ENCODE results near the gene HOXB5.

HOXB5 gene

DNA sequence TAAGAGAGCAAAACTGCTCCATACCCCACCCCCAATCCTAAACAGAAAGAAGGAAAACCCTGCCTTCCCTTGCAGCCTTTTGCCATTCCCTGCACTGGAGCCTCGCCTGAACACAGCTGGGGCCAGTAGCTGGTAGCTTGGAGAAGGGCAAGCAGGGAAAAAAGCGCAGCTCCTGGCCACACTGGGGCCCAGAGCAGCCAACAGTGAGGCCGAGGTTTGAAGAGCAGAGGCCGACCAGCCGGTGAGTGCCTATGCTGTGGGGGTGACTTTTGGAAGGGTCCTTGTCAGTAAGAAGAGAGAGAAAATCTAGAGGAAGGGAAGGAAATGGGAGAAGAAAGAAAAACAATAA is 35.8 kb upstream of the HOXB5 start:
- no peak for DNase-seq (ENCODE audit: low read depth)

DNA sequence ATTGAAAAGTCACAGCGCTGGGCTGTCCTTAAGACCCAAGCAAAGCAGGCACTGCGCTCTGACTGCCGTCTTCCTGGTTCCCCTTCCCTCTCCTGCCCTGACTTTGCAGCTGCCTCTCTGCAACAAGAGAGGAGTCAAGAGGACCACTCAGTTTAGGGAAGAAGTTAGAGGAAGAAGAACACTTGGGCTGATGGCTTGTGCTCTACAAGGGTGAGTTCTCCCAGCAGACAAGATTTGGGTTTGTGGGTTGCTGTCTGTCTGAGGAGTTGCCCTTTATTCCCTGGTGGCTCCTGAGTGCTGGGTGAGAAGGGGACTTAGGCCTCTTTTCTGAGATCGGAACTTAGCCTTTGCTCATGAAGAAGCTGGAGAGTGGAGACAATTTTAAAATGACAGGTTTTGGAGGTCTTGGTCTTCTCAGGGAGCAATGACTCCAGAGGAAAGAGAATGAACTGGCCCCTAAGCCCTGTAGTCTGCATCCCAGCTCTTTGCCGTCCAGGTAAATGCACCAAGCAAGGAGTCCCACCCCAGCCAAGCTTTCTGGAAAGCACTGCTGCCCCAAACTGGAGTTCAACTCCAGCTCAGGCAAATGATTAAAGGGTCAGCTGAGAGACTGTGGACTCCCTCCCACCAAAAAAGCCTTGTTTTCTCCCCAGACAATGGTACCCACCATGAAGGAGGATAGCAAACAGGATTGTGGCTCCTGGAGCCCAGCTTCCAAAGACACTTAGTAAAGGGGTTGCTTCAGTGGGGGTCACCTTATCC is 35.3 kb upstream of the HOXB5 start:
- DNase-seq (ENCODE audit: low read depth): no peak

DNA sequence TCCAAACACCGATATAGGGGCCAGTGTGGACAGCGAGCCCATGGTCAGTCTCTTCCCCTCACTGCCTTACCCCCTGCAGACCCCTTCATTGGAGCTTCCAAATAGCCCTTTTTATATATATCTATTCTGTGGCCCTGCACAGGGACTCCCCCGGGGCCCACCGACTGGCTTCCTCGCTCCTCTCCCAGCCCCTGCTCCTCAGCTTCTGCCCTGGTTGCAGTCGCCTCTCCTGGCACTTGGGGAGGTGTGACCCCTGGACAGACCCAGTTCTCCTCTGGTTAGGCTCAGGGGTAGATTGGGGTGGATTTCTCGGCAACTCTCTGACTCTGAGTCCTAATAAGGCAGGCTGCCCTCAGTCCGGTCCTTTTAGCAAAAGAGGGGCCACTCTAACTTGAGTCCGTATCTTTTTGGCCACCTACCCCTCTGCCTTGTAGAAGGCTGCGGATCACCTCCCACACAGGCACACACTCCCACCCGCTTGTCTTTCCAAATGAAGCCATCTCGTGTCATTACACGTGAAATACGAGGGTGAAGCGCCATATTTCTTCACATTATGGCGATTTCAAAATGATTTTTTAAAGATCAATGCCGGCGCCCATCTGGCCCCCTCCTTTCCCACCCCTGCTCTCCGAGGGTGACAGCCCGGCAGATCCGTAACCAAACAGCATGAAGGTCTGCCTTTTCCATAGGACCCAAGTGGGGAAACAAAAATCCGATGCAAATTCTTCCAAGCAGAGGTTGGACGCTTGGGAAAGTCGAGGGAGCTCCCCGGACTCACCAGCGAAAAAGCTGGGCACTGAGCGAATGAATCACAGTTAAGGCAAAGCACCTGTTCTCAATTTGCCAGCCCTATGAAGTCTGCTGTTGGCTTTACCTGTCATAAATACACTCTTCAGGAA is 34.3 kb upstream of the HOXB5 start:
- DNase-seq (ENCODE audit: low read depth): no peak

DNA sequence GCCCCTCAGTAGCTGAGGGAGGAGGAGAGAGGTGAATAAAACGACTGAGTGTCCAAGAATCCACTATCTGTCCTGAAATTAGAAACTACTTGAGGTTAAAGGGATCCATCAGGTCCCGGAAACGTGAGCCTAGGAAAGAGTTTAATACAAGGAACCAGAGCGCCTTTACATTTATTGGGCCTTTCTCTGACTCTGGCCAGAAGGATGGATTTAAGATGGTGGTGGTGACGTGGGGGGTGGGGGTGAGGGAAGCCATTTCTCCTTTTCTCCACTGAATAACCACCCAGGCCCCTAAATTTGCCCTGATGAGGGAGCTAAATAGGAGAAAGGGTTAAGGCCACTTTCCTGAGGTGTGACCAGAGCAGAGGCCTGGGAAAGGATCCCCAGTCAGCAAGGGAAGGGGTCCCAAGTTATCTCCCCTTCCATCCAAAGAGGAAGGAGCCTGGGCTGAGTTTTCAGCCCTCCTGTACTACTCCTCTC is 33.6 kb upstream of the HOXB5 start:
- DNase-seq (ENCODE audit: low read depth): no peak

DNA sequence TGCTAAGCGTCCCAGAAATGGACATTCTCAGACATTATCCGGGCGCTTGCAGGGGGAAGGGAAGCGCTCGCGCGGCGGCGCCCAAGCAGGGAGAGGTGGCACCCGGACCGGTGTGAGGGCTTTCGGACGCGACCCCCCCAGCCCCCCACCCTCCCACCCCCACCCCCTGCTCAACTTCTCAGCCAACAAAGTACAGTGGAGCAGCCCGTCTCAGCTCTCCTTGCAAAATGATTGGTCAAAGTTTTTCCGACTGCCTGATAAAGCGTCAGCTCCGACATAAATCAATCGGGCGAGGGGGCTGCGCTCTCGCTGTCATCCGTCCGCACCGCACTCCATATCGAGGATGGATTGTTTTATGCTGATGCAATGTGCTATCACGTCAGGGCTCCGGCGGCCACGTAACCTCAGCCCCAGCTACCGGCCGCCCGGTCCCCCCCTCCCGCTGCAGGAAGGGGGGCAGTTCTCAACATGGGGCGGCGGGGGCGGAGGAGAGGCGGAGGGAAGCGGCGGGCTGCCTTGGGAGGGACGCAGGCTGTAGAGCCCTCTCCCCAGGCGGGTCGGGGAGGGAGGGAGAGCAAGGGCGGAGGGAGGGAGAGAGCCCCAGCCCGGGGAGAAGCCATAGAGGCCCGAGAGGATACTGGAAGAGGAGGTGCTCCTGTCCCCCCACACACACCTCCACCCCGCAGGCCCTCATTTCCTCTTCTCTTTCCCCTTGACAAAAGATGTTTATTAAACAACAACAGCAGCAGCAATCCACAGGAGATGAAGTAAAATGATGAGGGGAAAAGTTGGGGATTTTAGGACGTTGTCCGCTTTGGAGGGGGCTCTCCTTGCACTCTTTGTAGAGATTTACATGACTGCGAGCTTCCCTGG is 32.9 kb upstream of the HOXB5 start, which contains the start of gene HOXB9:
HOXB9 (minus strand) TSS at position 114 of the 873 bp plus-strand sequence; CDS start at position 25, 89 bp downstream.
- DNase-seq (ENCODE audit: low read depth): peak; percentile 41

DNA sequence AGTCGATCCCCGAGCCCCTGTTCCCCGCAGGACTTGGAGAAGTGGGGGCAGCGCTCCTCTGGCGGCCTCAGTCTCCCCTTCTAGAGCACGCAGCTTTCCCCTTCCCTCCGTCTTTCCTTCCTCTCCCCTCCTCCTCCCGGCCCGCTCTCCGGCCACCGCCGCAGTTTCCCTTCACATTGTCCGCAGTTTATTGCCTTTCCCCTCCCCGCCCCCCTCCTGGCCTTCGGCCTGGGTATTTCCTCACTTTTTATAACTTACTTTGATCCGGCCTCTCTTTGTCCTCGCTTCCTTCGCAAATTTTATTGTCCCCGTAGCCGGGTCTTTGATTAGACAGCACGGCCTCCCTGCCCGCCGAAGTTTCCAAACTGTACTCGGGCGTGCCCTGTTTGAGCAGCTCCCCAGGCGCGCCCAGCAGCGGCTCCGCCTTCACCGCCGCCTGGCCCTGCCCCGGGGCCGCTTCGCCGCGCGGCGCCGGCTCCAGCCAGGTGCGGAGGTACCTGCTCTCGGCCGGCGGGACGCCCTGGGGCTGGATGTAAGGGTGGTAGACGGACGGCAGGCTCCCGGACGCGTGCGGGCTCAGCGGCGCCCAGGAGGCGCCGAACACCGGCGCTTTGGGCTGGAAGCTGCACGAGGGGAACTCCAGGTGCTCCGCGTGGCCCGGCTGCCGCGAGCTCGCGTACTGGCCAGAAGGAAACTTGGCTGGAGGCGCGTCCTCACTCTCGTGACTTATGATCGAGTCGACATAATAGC is 32.1 kb upstream of the HOXB5 start:
- DNase-seq (ENCODE audit: low read depth): no peak

DNA sequence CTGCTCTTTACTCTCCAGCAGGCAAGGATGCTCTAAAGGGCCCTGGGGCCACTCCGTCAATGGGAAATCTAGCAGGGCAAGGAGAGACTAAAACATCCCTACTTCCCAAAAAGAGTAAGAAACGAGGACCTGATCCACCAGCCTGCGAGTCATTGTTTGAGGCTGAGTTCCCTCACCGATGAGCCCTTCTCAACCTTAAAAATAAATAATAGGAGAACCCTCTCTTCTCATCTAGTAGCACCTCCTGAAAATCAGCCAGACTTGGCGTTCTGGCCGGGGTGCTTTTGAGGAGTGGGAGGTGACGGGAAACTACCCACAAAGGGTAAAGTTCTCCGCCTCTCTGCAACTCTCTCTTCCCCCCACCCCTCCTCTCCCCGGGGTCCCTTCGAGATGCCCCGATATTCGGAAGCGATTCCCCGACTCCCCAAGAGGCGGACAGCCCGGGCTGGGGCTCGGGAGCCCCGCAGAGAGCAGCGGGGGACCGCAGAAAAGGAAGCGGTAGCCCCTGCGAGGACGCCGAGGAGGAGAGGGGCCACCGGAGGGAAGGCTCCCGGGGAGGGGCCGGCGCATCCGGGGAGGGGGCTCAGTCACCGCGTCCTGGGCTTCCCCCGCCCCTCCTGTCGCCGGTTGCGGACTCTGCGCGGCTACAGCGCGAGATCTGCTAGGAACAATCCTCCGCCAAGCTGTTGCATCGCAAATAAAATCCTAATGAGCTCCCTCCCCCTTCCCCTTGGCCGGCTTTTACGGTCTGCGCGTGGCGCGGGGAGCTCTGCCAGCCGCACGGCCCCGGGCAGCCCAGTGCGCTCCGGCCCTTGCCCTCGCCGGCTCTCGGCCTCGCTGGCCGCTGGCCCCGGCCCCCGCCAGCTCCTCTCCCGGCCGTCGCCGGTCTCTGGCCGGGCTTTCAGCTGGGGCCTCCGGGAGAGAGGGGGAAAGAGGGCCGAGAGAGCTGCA is 31.2 kb upstream of the HOXB5 start:
- no peak for DNase-seq (ENCODE audit: low read depth)

DNA sequence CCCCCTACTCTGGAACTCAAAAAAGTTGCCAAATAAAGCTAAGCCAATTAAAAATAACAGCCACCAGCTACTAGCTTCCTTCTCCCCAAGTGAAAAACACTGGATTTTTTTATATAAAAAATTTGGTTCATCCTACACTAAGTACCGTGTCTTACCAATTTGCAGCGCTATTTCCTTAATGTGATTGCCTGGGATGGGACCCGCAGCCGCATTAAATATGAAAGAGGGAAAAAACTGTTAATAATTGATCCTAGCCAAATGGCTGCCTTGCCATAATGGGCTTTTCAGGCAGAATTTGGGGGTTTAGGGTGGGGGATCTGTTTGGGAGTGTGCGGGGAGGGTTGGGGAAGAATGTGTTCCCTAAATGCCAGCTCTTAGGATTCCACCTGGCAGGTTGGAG is 30.5 kb upstream of the HOXB5 start:
- no peak for DNase-seq (ENCODE audit: low read depth)

DNA sequence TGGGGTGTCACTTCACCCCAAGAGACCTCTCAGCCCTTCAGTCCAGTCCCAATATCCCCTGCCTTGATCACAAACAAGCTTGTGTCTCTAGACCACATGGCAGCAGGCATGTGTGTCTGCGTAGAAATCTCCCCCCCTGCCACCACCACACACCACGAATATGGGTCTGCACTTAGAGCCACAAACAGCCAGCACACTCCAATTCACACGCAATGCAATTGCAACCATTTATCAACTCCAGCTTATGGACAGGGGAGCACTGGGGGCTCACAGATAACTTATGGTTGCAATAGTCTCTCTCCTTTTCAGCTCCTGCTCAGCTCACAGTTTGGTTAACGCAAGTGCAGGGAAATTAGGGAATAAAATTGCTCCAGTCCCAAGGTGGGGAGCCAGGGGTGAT is 30.0 kb upstream of the HOXB5 start:
- no peak for DNase-seq (ENCODE audit: low read depth)

DNA sequence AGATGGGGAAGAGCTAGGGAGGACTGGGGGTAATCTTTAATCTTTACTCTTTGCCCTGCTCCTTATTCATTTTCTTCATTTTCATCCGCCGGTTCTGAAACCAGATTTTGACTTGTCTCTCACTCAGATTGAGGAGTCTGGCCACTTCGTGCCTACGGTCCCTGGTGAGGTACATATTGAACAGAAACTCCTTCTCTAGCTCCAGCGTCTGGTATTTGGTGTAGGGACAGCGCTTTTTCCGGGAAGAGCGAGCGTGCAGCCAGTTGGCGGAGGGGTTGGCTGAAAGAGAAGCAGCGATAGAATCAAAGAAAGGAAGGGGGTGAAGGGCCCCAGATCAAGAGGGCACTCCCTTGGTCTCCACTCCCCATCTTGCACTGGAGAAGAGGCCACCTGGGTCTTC is 29.3 kb upstream of the HOXB5 start:
- no peak for DNase-seq (ENCODE audit: low read depth)

DNA sequence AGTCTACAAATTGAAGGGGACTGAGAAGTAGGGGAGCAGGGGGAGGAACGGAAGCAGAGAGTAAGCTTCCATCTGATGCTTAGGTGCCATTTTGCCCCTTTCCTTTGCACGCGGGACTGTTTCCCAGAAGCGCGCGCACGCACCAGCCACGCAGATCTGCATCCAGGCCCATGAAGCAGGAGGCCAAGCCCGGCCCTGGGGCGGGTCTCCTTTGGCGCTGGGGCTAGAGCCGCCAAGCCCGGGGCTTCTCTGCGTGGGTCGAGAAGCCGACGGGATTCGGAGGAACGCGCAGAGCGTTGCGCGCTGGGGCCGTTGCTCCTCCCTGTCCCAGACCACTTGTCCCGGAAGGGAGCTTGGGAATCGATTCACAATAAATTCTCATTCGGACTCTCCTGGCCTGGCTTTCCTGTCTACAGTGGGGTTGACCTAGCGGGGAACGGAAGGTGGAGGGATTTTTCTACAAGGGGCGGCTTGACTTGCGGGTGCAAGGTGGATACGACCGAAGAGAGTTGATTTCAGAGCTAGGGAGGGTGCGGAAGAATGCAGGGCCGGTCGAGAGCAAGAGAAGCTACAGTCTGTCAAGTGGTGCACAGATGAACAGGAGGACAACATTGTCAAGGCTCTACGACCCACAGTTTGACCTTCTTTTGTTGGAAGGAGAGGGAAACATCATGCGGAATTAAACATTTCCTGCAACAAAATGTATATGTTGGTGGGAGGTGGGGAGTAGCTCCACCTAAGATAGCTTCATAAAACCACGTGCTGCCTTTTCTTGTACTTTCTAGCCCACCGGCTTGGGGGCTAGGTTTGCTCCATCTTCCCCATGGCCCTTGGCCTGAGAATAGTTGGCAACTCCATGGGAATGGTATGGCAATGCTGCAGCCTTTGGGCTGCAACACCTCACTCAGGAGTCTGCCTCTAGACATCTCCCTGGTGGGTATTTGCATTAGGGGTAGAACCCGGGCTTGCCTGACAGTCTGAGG is 28.1 kb upstream of the HOXB5 start:
- DNase-seq (ENCODE audit: low read depth): no peak

DNA sequence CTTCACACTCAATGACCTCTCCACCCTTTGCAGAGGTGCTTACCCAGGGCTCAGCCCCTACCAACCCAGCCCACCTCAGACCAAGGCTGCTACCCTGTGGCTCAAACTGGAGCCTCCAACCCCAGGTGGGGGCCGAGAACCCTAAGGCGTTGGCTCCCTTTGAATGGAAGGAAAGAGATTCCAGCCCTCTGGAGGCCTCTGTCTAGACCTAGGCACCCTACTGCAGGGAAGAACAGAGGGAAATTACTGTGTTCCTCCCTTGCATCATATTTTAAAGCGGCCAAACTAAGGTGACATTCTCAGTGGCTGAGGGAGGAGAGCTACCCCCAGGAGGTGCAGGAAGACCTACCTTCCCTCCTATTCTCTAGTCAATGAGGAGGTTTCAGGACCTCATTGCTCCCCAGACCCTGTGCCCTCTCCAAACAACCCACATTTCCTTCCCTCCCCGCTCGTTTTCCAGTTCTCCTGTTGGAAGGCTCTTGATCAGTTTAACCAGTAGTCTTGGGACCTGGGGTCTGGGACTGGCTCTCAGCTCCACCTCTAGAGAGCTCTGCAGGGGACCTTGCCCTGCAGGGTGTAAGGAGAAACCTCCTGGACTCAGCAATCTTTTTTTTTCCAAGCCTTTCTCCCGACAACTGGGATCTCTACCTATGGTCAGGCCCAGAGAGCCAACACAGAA is 27.0 kb upstream of the HOXB5 start:
- DNase-seq (ENCODE audit: low read depth): no peak

DNA sequence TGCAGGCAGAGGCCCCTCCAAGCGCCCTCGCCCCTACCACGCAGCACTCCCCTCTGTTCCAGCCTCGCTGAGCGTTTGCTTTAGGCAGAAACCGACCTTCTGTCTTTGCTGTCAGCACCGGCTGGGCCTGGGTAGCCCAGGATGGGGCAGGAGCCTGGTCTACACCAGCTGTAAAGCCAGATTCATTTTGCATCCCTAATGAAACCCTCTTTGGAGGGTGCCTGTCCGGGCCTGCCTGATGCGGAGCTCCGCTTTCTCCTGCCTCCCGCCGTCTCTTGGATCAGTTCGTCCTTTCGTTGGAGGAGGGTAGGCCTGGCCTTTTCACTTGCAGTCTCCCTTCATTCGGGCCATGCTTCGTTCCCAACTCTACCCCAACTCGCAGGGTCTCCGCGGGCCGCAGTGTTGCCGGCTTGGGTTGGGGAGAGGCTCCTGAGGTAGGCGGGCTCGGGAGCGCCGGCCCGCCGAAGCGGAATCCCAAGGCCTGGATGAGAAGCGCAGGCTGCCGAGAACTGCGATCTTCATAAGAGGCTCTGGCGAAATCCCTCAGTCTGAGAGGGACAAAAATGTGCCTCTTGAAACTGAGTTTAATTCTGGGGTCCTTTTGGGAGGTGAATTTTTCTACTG is 26.4 kb upstream of the HOXB5 start:
- no peak for DNase-seq (ENCODE audit: low read depth)

DNA sequence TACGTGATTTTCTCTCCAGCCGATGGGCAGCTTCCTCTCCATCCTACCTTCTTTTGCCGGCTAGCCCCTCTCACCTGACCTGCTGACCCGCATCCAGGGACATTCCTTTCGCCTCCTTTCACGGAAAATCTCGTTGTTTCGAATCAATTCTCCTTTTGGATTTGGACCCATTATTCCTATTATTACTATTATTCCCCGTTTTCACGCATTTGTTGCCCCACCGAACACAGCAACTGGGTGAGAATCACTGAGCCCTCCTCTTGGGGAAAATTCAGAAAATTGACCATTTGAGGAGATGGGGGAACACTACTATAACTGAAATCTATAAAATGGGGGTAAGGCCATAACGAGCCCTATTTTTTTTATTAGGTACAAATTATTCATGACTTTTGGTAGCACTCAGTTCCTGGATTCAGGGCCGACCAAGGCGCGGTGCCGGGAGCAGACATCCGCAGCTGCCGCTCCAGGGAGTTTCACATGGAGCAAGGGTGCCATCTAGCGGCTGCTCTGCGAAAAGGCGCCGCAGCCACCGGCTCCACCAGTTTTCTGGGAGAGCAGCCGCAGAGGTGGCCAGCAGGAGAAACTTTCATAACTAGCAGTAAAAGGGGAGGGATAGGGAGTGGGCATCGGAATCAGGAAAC is 24.8 kb upstream of the HOXB5 start:
- peak; percentile 67 for DNase-seq (ENCODE audit: low read depth)

DNA sequence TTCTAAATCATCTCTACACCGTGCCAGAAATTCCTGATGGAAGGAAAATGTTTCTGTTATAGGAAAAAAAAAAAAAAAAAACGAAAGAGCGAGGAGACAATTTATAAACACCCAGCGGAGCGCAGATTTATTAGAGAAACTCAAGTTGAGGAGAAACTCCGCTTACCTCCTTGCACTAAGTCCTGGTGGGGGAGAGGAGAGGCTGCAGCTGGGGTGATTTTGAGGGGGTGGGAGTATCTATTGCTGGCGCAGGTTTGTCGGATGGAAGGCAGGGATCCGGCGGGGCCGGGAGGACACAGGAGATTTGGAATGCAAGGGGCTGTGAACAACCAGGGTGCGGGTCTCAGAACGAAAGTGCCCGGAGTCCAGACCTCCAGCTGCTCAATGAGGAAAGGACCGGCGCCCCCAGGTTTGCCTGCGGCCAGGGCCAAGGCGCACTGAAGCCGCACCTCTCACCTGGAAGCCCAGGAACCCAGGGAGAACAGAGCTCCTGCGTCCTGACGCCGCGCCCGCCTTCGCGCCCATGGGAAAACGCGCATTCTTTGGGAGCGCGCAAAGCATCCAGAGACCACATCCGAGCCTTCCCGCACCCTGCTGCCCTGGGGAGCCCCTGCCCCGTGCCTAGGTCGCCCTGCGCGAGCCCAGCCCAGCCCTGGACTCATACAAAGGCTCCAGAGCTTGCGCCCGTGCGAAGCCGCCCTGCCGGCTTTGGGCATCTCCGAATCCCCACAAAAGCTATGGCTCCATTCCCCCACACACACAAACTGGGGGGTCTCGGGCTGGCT is 24.1 kb upstream of the HOXB5 start:
- DNase-seq (ENCODE audit: low read depth): no peak

DNA sequence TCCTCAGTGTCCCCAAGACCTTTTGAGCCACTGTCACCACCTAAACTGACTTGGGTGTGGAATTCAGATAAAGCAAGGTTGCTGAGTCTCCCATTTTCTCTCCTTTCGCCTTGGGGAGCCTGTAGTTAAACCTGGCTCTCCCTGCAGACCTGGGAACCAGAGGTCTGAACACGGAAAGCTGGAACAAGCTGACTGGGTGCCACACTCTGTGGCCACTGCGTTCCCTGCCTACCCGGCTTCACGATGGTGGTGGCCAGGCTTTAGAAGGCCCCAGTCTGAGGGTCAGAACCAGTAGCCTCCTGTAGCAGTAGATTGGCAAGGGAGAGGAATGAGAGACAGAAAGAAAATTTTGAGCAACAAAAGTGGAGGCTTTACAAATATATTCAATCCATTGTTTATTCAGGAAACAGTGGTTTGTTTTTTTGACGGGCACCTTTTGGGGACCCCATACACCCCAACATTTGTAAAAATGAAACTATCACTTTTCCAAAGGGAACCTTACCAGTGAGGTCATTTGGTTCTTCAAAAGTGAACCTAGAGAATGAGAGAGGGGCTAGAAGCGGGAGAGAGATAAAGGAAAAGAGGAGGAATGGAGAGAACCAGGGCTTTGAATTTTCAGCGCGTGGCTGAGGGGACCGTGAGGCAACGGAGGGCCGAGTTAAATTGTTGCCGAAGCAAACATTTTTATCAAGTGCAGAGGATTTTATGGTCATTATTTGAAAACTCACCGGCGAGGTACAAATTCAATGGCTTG is 23.3 kb upstream of the HOXB5 start:
- no peak for DNase-seq (ENCODE audit: low read depth)

Data from stimulated activated CD8-positive, alpha-beta memory T cell treated with anti-CD3 and anti-CD28 coated beads, Interleukin-4, amount 100 ng/mL, for 24 hours (primary cell).